Spinal cord (tissue), 10 donors: ENCODE data around the gene LAMA3. TPM values are rescaled to one million over a fixed set of nuclear protein-coding genes. Genes with fewer than 3 reads are reported as not detected.
"Not testable (repeated sequence)": the region's sequence is repeated elsewhere in the genome, so short reads cannot be mapped to it uniquely, and the experiment has no call there.

Experiments used
- DNase-seq, 6 donors: peaks; one replicate each; pipeline versions ENCODE4 v3.0.0 to v3.0.0-alpha.2; 2013 to 2015; ENCODE audit warnings: low spot score in 6 of 6, low read depth in 4 of 6
- H3K27ac ChIP-seq: one replicate; pipeline ENCODE4 v1.5.1; 2013; ENCODE audit warnings: low read depth, low read length, control low read depth
- H3K27me3 ChIP-seq: one replicate; pipeline ENCODE4 v1.6.1; 2013; ENCODE audit warnings: low read length; ENCODE audit not compliant: control insufficient read depth, insufficient read depth
- H3K36me3 ChIP-seq: one replicate; pipeline ENCODE4 v1.6.1; 2013; ENCODE audit warnings: low read length; ENCODE audit not compliant: control insufficient read depth, insufficient read depth
- H3K4me1 ChIP-seq: one replicate; pipeline ENCODE4 v1.6.1; 2013; ENCODE audit warnings: low read length; ENCODE audit not compliant: control insufficient read depth, insufficient read depth
- H3K4me3 ChIP-seq: one replicate; pipeline ENCODE4 v1.5.1; 2013; ENCODE audit warnings: low read depth, low read length, control low read depth
- H3K9me3 ChIP-seq: one replicate; pipeline ENCODE4 v1.6.1; 2013; ENCODE audit warnings: low read length; ENCODE audit not compliant: control insufficient read depth, insufficient read depth
- WGBS: methylation state at CpG from one replicate; pipeline ENCODE4 v1.1.5; 2013; ENCODE audit warnings: missing lambda C conversion rate; ENCODE audit not compliant: insufficient coverage; 5-methylcytosine and 5-hydroxymethylcytosine counted together
- polyA plus RNA-seq, 2 donors: library from polyadenylated mRNA; unstranded; fragments of 120-200 nt; gene quantifications; one replicate each; pipeline ENCODE4 v1.2.1, GENCODE V29; 2013; ENCODE audit not compliant: insufficient read length in 2 of 2
- total RNA-seq, 2 donors: library from RNA; depleted of rRNA in 1 of 2; stranded (reverse); fragments of 120-200 nt in 1 of 2; fragments of >200 nt in 1 of 2; gene quantifications; one replicate each; pipeline versions ENCODE4 v1.2.3 to v1.2.4, GENCODE V29; 2013 to 2014
- donor health status: healthy.

Gene LAMA3
- total and polyA plus RNA-seq, 4 donors = 5.8 to 10.4 (median 8.1) TPM

DNA sequence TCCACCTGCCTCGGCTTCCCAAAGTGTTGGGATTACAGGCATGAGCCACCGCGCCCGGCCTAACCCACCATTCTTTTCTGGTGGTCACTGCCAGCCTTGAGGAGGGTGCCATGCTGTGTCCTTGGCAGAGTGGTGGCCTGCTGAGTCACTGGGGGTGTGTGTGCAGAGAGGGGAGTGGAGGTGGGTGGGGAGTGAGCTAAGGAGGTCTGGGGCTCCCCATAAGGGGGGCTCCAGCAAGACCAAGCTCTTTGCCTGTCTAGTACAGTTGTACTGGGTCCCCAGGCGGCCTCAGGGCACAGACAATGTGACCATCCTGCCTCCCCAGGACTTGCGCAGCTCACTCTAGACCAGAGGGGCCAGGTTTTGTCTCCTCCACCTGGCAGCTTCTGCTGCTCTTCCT, 36.1 kb downstream of the LAMA3 start:
- Histone ChIP-seq H3K36me3 (no peaks in the 10 kb centered on the region), H3K27ac (no peak overlapping the region), H3K9me3 (no peaks in the 10 kb centered on the region), H3K4me1 (no peaks in the 10 kb centered on the region), H3K4me3 (no peak overlapping the region), H3K27me3 (no peaks in the 10 kb centered on the region)
- no peak for DNase-seq
- WGBS = 95% methylated on average over 6 of the region's 6 CpGs

DNA sequence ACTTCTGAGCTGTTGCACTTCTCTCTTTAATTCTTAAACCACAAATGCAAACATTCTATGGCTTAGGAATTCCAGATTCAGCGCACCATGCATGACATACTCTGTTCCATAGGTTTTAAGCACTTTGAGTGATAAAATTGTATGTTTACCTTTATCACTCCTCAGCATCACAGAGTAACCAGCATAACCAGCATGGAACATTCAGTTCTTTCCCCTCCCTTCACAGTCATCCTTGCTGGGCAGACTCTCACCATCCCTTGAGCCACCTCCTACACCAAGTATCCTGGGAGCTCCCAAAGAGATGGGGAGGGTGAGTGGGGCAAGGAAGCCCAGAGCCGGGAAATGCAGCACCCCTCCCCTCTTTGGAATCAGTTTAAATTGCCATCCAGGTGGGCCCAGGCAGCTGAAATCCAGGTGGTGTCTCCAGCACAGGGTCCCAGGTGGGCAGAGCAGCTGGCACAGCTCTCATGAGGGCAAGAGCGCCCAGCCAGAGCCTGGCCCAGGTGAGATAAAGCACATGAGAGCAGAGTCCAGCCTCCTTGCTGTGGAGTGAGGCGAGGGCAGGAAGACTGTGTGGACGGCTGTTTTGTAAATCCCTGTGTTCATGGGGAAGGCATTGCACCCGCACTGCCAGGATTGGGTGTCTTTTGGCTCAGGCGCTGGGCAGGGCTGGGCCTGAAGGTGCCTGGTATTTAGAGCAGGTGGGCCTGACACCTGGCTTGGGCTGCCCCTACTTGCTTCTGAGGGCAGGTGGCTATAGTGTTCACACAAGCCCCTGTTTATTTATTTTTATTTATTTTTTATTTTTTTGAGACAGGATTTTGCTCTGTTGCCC, 36.8 kb downstream of the LAMA3 start:
- Histone ChIP-seq H3K4me1 (no peaks in the 10 kb centered on the region), H3K27me3 (no peaks in the 10 kb centered on the region), H3K9me3 (no peaks in the 10 kb centered on the region), H3K36me3 (no peaks in the 10 kb centered on the region), H3K27ac (no peak overlapping the region), H3K4me3 (no peak overlapping the region)
- WGBS = 93% methylated on average over 6 of the region's 7 CpGs
- no peak for DNase-seq

DNA sequence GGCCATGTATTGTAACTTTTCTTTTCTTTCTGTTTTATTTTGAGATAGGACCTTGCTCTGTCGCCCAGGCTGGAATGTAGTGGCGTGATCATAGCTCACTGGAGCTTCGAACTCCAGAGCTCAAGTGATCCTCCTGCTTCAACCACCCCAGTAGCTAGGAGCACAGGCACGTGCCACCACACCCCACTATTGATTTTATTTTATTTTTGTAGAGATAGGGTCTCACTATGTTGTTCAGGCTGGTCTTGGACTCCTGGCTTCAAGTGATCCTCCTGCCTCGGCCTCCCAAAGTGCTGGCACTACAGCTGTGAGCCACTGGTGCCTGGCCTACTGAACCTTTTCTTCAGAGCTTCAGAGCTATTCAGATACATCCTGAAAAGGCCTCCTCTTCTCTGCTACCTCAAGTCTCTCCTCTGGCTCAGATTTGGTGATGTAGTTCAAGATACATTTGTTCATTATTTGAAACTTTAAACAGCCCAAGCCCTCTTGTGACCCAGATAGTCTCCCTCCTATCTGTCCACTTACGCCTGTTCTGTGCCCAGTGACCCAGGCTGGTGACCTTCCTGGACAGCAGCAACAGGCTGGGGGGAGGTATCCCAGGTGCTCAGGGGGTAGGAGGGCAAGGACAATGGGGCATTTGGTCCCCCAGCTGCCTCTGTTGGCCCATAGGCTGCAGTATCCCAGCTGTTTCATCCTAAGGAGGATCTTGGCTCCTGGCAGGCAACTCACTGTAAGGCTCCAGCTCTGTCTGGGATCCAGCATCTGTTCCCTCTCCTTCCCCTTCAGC, 38.6 kb downstream of the LAMA3 start:
- Histone ChIP-seq H3K4me3 (no peak overlapping the region), H3K36me3 (no peaks in the 10 kb centered on the region), H3K27me3 (no peaks in the 10 kb centered on the region), H3K9me3 (no peaks in the 10 kb centered on the region), H3K27ac (no peak overlapping the region), H3K4me1 (no peaks in the 10 kb centered on the region)
- no peak for DNase-seq
- WGBS = 95% methylated on average over 4 of the region's 6 CpGs

DNA sequence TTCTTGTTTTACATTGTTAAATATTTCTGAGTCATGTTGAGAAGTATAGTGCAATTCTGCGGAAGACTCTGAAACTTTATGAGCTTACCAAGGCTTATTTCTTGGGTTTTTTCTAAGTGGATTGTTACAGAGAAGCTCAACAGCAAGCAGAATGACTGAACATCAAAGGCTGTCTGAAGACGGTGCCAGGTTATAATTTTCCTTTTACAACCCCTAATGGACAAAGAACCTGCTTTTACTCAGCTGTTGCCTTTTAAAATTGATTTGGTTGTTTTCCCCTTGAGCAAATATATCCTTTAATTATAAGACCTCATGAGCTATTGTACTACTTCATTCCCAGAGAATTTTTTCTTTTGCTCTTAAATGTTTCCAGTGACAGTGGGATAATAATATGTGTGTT, 41.6 kb downstream of the LAMA3 start:
- Histone ChIP-seq H3K4me3 (no peak overlapping the region), H3K27ac (no peak overlapping the region), H3K4me1 (no peaks in the 10 kb centered on the region), H3K9me3 (no peaks in the 10 kb centered on the region), H3K27me3 (no peaks in the 10 kb centered on the region), H3K36me3 (no peaks in the 10 kb centered on the region)
- peak in 1 of 6 donors; percentile 67 for DNase-seq
- WGBS = 60% methylated on average over 1 of the region's 2 CpGs

DNA sequence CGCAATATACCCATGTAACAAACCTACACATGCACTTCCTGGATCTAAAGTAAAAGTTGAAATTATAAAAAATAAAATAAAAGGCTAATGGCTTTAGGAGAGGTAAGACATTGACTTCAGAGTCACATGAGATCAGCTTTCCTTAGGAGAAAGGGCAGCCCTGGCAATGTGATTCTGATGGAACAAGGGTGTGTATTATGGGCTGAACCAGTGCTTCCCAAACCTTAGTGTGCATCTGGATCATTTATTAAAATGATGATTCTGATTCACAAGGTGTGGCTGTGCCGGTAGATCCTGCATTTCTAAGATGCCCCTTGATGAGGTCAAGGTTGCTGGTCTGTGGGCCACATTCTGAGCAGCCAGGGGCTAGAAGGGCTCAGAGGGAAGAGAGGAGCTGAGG, 42.6 kb downstream of the LAMA3 start:
- H3K9me3 ChIP-seq = no peaks in the 10 kb centered on the region
- H3K36me3 ChIP-seq = no peaks in the 10 kb centered on the region
- 100% methylated on average over 1 of the region's 2 CpGs for WGBS
- no peaks in the 10 kb centered on the region for H3K27me3 ChIP-seq
- no peak for DNase-seq
- no peaks in the 10 kb centered on the region for H3K4me1 ChIP-seq
- no peak overlapping the region for H3K4me3 ChIP-seq
- H3K27ac ChIP-seq = no peak overlapping the region

DNA sequence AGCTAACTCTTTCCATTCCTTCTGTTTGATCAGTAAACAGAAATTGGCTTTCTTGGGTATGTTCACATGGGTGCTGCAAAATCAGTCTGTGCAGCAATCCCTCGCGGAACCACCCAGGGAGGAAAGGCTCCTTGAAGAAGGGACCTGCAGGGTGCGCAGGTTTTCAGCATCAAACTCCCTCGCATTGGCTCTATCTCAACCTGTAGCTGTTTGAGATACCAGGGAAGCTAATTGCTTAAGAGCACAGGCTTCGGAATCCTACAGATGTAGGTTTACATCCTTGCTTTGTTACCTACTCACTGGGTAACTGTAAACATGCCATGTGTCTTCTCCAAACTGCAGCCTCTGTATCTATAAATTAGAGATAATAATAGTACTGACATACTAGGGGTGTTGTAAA, 43.2 kb downstream of the LAMA3 start:
- Histone ChIP-seq H3K4me1 (peaks cover under 1% of the 10 kb centered on the region), H3K27ac (no peak overlapping the region), H3K27me3 (no peaks in the 10 kb centered on the region), H3K36me3 (no peaks in the 10 kb centered on the region), H3K9me3 (no peaks in the 10 kb centered on the region), H3K4me3 (no peak overlapping the region)
- DNase-seq = no peak
- 100% methylated on average over 3 of the region's 5 CpGs for WGBS

DNA sequence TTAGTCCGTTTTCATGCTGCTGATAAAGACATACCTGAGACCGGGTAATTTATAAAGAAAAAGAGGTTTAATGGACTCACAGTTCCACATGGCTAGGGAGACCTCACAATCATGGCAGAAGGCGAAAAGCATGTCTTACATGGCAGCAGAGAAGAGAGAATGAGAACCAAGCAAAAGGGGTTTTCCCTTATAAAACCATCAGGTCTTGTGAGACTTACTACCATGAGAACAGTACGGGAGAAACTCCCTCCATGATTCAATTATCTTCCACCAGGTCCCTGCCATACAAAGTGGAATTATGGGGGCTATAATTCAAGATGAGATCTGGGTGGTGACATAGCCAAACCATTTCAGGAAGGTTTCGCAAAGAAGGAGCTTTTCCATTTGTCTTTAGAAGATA, 44.0 kb downstream of the LAMA3 start:
- not testable (repeated sequence) for H3K36me3 ChIP-seq

DNA sequence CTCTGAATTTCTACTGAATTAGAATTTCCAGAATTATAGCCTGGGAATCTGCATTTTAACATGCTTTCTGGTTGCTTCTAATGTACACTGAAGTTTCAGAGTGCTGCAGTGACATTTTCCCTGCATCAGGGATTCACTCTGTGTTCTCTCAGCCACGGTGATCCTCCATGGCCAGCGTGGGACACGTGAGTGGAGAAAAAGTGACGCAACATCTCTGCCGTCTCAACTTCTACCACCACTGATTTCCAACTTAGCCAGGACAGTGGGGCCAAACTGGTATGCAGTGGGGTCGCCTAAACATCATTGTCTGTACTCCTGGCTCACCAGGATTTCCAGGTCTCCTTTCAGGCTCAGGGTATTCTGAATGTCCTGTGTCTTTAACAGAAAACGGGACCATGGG, 44.6 kb downstream of the LAMA3 start:
- 90% methylated on average over 6 of the region's 7 CpGs for WGBS
- no peak overlapping the region for H3K4me3 ChIP-seq
- DNase-seq = no peak
- no peaks in the 10 kb centered on the region for H3K9me3 ChIP-seq
- no peaks in the 10 kb centered on the region for H3K27me3 ChIP-seq
- peaks cover 5% of the 10 kb centered on the region for H3K4me1 ChIP-seq
- no peaks in the 10 kb centered on the region for H3K36me3 ChIP-seq
- H3K27ac ChIP-seq = no peak overlapping the region

More for the DNA sequence above, 44.0 kb downstream of the LAMA3 start:
- H3K9me3 ChIP-seq, H3K4me3 ChIP-seq, H3K4me1 ChIP-seq, H3K27ac ChIP-seq, H3K27me3 ChIP-seq, DNase-seq: not testable (repeated sequence)
- 96% methylated on average over 3 of the region's 5 CpGs for WGBS

DNA sequence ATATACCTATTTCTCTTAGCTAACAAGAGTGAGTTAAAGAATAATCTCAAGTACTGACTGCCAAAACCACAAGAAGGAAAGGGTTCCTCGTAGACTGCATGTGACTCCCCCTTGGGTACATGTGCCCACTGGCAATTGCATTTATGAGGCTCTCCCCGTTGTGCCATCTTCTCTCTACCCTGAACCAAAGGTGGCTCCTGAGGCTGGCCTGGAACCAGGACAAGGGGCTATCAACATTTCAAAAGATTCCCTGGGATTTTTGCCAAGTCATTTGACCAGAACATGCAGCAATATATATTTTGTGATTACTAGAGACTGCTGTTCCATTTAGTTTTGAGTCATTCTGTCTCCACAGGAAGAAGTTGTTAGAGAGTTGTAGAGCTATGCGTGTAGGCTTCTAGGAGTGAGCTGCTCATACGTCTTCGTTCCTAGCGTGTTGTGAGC, 45.8 kb downstream of the LAMA3 start:
- 79% methylated on average over 4 of the region's 6 CpGs for WGBS
- Histone ChIP-seq H3K4me3 (no peak overlapping the region), H3K9me3 (no peaks in the 10 kb centered on the region), H3K27ac (no peak overlapping the region), H3K36me3 (no peaks in the 10 kb centered on the region), H3K4me1 (peaks cover 5% of the 10 kb centered on the region), H3K27me3 (no peaks in the 10 kb centered on the region)
- DNase-seq = peak in 1 of 6 donors; percentile 53
